GF-D8 (cell line): Measurements from ENCODE around the gene FAM124B.

Experiments
- DNase-seq: peaks from one replicate; lab custom pipeline; 2025; lab: John Stamatoyannopoulos, UW

FAM124B gene, protein sequence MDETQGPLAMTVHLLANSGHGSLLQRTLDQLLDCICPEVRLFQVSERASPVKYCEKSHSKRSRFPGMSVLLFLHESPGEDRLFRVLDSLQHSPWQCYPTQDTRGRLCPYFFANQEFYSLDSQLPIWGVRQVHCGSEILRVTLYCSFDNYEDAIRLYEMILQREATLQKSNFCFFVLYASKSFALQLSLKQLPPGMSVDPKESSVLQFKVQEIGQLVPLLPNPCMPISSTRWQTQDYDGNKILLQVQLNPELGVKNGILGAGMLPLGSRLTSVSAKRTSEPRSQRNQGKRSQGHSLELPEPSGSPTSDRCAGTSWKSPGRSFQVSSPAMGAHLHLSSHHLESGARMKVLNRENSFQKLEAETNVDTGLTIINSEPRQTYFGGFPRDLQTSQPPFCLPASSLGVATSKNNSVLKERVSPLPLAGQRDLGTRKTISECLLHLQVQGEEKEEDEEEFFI

DNA sequence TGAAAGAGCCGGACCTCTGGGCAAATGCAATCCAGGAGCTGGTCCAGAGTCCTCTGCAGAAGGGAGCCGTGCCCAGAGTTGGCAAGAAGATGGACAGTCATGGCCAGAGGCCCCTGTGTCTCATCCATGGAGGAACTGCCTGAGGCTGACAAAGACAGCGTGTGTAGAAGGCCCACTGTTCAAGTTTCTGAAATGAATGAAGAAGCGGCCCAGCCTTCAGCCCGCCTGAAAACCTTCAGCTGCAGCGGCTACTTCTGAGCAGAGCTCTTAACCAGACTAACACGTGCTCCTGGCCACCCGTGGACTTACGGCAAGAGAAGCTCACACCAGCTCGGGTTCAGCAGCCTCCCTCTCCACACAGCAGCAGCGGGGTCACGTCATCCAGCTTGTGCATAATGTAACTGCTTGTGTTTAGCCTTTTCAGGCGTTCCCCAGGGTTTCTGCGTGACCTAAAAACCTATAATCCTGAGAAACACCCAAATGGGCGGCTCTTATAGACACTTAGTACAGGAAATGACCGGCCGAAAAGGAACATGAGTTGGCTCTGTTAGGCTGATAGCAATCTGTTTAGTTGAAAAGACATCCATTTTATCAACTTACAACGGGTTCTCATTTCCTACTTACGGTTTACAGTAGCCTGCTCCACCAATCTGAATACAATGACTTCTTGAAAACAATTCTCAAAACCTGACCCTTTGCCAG lies at the start of gene FAM124B:
FAM124B (minus strand) TSS at position 467 of the 702 bp plus-strand sequence; CDS start at position 128, 339 bp downstream.
- DNase-seq, result peak; percentile 91

DNA sequence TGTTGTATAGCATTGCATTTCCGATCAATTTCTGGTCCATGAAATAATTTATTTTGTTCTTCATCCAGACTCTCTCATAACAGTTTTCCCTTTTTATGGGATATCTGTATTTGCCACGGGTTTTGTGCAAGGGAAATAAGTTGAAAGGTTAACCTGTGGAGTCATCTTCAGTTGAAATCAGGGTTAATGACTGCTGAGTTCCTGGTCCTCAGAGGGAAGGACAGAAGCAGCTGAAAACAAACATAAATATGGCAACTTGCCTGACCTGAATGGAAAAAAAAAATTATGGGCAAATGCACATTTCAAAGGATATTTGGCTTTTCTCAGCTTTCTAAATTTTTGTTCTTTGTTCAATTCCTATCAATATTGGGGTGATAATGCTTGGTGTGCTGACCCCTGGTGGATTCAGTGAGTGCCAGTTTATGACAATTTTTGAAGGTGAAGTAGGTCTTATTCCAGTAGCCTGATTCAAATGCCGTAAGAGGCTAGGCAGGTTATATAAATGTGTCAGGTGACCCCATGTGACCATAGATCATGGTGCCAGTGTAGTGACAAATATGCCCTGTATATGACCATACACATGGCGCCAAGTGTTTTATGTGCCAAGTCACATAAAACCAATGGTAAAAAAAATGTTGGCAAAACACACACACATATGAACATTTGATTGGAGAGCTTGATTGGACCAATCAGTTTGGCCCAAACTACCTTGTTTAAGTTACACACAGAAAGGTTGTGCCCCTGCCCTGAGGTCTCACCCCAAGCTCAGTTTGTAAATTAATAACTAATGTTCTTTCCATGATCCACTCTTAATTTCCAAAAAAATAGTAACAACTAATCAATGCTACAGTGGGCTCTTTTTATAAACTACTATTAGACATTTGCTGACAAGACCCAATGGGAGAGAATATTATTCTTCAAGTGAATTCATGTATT lies 47.6 kb upstream of the FAM124B start:
- peak; percentile 1 for DNase-seq

DNA sequence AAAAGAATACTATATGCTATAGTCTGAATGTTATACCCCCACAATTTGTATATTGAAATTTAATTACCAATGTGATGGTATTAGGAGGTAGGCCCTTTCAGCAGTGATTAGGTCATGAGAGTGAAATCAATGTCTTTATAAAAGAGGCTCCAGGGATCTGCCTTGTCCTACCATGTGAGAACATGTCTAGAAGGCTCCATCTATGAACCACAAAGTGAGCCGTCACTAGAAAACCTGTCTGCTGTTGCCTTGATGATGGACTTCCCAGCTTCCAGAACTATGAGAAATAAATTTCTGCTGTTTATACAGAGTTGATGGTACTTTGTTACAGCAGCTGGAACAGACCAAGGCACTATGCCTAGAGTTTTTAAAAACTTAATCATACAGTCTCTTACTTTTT lies 46.3 kb upstream of the FAM124B start:
- no peak for DNase-seq

DNA sequence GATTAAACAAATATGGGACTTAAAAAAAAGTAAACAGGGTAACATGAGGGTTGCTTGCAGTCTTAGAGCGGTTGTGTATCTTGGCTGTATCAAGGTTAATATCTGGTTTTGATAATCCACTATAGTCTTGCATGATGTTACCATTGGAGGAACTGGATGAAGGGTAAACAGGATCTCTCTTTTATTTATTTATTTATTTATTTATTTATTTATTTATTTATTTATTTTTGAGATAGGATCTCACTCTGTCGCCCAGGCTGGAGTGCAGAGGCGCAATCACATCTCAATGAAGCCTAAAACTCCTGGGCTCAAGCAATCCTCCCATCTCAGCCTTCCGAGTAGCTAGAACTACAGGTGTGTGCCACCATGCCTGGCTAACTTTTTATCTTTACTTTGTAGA lies 42.9 kb upstream of the FAM124B start:
- DNase-seq, result no peak

DNA sequence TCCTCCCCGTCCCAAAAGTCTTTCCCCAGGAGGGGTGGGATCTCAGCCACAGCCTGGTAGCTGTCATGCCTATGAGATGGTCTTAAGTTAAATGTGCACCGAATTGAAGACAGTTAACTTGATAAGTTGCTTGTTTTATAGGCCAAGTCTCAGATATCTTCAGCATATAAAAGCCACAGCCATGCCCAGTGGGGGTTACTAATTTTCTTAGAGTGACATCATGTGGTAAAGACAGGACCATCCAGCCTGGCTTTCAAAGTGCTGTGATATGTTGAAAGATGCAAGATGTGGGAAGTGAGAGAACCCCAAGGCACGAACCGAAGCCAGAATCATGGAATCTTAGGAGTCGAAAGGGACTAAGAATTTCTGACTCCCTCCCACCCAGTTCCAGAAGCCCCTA lies 42.1 kb upstream of the FAM124B start:
- peak; percentile 1 for DNase-seq

DNA sequence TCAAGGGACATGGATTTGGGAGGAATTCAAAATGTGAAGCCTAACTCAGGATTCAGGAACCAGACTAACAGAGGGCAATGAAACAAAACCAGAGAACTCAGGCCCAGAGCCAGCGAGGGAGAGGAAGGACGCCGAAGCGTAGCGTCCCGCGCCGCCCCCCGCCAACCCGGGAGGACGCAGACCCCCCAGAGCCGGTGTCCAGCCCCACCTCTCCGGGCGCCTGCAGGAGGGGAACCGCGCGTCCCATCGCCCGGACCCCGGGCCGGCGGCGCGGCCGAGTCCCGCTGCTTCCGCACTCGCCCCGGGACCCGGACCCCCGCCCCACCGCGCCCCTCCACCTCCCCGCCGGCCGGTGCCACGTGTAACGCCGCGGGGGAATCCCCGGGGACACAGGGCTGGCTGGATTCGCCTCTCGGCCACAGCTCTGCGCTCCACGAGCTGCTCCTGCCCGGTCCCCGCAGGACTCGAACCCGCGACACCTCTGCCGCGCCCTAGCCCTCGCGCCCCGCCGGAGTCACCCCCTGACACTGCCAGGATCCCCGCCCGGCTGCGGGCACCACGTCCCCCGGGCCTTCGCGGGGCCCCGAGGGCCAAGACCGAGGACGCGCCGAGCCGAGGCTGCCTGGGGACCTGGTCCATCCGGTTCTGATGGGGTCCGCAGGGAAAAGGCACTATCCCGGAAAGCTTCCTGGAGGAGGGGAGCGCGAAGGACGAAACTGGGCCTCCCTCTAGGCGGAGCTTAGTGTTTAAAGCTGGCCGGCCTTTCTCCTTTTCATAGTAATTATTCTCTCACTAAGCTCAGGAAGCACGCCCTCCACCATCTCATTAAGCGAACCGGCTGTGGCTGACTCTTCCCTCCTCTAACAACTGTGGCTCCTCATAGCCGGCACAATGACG lies 40.4 kb upstream of the FAM124B start:
- DNase-seq, result no peak

DNA sequence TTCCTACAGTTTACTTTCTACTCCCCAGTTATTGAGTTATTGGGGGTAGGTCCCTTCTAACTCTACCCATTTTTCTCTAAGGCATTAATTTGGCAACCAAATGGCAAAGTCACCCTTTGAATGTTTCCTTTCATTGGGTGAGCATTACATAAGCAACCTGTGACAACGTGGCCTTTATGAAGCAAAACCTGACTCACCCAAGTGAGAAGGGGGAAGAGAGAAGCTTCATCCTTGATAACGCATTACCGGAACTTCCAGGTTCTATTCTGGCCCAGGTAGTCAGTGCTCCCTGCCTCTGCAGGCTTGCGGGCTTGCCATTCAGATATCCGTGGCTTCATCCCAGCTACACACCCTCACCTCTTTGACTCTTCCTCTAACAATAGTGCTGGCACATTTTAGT lies 39.1 kb upstream of the FAM124B start:
- no peak for DNase-seq

DNA sequence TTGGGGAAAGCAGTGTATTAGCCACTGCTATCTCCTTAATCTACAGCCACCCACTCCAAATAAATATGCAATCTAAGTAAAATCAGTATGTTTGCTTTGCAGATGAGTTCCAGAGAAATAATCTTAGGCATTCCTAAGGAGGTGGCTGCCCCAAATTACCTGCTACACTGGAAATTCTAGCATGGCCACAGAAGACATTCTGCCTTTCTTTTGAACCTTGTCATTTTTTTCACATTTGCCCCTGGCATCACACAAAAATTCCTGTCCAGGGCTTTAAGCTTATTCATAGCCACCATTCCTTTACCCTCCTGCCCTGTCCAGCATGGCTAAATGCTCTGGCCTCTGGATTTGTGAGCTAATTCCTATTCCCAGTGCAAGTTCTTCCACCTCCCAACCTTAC lies 36.8 kb upstream of the FAM124B start:
- DNase-seq, result no peak

DNA sequence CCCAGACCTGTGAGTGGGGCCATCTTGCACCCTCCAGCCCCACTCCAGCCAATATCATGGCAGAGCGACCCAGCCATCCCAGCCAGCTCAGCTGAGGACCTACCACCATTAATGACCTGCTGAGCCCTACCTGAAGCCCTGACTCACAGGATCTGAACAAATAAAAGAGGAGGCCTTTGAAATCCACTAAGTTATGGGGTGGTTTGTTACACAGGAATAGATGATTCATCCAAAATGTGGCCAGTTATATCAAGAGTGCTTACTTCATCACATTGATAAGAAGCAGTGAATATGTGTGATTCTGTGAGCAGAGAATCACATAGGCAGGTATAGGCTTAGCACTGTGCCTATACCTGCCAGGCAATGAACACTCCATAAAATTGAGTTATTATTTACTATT lies 34.7 kb upstream of the FAM124B start:
- DNase-seq, result no peak

DNA sequence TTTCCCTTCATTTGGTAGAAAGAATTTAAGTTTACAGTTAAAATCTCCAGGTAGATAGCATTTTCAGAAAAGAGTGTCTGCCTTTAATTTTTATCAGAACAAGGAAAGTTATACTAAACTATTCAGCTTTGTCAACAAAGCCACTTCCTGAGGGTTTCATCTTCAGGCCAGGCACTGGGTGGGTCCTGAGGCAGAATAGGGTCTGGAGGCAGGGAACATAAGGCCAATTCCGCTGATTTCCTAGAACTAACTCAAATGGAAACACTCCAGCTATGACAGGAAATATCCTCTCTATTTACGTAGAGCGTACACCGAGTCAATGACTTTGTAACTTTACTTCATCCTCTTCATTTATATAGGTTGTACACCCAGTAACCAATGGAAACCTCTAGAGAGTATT lies 32.7 kb upstream of the FAM124B start:
- DNase-seq, result no peak

DNA sequence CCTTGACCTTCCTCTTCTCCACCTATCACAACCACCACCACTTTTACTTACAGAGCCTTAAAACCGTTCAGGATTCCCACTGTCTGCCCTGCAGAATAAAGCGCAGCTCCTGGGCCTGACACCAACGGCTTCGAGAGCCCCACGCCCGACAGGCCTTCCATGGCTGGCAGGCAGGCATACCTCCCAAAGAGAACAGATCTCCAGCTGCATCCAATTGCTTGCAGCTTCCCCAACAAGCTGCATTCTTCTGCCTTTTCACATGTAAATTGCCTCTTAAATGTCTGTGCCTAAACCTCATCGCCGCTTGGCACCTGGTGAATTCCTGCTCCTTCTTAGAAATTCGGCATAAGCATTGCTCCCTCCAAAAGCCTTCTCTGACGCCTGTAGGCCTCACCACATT lies 31.5 kb upstream of the FAM124B start:
- DNase-seq, result no peak

DNA sequence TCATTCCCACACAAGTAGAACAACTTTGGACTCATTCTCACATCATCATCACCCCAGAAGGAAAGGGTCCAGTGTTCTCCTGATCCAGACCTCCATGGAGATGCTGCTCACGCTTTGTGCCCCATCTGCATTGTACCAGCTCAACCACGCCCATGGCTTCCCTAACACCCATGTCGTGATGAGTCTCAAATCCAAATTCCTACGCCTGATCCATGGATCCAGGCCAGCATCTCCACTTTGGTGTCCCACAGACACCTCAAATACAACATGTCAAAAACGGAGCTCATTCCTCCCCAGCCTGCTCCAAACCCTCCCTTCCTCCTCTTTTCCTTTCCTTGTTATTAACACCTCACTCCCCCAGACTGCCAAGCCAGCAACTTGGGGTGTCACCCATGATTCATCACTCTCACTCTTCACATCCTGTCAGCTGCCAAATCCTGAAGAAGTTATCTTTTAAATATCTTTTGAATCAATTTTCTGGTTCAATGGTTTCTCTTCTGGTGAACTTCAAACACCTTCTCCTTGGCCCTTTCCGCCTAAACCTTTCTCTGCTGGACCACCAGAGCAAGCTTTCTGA lies 30.2 kb upstream of the FAM124B start:
- no peak for DNase-seq

DNA sequence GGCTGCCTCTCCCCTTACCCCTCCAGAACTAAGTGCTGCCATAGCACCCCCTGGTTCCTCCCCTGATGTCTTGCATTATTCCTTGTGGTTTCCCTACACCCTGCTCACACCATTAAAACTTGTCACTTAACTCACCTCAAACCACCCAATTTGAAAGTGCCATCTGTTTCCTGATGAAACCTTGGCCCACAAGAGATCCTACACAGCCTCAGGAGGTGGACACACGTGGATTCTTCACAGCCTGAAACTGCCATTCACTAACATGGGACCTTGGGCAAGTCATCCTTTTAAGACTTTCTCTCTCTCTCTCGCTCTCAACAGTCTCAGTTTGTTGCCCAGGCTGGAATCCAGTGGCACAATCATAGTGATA lies 27.5 kb upstream of the FAM124B start:
- DNase-seq, result peak; percentile 46

DNA sequence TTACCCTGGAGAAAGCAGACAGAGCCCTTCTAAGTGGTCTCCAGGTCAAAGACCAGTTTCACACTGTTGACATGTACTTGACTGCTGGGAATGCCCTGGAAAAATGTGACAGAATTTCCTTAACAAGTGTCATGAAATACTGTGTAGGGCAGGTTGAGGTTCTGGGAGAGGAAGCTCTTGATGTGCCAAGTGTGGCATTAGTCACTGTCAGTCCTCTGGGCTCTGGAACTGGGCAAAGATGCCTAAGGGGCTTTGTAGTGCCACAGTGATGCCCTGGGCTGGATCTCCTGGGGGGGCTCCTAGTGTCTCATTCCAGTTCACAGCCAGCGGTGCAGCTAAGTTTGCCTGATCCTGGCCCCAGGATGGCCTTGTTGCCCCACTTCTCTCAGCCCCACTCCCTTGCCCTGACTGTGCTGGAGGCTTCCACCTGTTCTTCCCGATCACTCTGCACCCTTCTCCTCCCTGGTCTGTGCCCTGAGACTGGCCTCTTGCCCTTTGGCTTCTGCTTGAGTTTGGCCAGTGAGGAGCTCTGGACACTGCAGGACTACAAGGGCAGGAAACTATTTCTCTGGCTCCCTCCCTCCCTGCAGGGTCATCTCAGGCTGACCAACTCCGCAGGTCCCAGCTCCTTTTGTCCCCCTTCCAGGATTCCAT lies 27.0 kb upstream of the FAM124B start:
- DNase-seq, result no peak

DNA sequence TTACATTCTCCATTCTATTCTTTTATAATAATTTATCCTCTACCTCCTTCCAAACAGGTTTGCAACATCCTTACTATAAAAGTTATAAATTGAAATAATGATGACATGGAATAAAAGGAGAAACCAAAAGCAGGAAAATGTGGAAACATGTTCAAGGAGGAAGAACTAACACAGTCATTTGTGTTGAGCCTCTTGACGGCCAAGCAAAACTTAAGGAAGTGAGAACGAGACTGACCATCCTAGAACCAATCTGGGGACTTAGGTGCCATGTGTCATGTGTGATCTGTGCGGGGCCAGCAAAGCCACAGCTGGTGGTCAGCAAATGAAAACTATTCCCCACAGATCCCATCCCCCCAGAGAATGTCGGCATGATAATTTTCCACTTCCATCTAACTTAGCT lies 25.6 kb upstream of the FAM124B start:
- no peak for DNase-seq

DNA sequence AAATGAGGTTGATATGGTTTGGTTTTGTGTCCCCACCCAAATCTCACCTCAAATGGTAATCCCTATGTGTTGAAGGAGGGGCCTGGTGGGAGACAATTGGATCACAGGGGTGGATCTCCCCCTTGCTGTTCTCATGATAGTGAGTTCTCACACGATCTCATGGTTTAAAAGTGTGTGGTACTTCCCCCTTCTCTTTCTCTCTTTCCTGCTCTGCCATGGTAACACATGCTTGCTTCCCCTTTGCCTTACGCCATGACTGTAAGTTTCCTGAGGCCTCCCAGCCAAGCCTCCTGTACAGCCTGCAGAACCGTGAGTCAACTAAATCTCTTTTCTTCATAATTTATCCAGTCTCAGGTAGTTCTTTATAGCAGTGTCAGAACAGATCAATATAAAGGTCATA lies 24.7 kb upstream of the FAM124B start:
- DNase-seq, result peak; percentile 8

DNA sequence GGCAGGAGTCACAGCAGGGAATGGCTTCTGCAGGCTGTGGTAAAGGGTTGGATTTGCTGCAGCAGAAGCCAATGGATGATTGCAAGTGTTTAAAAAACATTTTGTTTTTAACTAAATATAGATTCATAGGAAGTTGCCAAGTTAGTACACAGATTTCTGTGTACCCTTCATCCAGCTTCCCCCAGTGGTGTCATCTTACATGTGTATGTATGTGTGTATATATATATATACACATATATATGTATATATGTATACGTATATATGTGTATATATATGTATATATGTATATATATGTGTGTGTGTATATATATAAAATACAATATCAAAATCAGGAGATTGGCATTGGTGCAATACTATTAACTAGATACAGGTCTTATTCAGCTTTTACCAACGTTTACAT lies 19.2 kb upstream of the FAM124B start:
- no peak for DNase-seq

DNA sequence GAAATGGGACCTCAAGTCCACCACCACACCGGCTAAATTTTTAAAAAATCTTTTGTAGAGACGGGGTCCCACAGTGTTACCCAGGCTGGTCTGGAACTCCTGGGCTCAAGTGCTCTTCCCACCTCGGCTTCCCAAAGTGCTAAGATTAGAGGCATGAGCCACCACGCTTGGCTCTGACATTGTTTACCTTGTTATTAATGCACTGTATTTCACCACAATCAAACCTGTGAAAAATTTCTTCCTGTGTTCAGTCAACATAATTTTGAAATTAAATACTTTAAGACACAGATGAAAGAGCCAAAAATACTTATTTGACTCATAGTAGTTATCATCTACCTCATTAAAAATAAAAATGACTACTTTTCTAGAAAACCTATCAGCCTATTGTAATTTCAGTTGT lies 16.0 kb upstream of the FAM124B start:
- no peak for DNase-seq

DNA sequence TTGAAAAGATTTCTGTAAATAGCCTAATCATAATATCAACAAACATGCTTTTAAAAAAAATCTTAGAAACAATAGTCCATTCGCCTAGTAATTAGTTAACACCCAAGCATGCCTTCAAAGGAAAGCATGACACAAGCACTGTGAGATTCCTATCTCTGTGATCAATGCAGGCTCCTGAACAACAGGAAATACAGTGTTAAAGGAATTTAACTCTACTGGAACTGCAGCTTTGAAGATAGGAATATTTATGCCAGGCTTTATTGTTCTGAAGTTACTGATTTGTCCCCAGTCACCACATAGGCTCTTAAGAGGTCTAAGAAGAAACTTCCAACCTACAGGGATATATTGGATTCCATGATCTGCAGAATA lies 15.4 kb upstream of the FAM124B start:
- DNase-seq, result no peak

DNA sequence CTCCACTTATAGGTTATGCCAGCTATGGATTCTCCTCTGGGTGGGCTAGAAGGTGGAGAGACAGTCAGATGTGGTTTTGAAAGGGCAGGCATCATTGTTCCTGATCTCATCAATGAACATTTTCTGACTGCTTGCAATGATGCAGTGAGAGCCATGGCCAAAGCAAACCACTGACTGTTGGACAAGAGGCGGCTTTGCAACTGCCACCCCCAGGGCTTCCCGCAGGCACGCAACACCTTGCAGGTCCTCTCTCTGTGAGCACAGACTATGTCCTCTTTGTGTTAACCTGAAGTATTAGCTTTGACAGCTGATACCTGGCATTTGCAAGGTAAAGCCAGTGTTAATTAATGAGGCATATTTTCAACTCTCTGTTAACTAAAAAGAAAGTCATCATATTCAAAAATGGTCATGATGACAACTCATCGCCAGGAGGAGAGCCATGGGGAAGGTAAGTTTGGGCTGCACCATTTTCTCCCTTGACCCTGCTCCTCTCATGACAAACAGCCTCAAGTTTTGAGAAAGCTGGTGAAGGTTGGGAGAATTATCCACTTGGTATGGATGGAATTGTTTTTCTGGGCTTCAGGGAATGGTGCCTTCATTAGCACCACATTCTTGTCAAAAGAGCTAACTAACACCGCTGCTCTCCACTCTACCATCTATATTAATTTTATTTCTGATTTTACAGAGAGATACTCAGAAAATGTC lies 14.9 kb upstream of the FAM124B start:
- no peak for DNase-seq
